Chondrocyte (in vitro differentiated cells): ENCODE measurements around the gene NSUN2. TPM values are rescaled to one million over a fixed set of nuclear protein-coding genes. Genes with fewer than 3 reads are reported as not detected.

Experiments
- DNase-seq: peaks from one replicate; pipeline ENCODE4 v3.0.0; 2021; ENCODE audit warnings: mixed read lengths, low spot score
- H3K27ac Mint-ChIP-seq: one replicate; pipeline ENCODE4 v1.8.0; 2021; ENCODE audit warnings: mild to moderate bottlenecking, moderate library complexity, mixed read lengths; ENCODE audit not compliant: unreplicated experiment
- H3K27me3 Mint-ChIP-seq: 2 replicates; pipeline ENCODE4 v1.8.0; 2021; ENCODE audit warnings: low read depth, mixed read lengths
- H3K36me3 Mint-ChIP-seq: 2 replicates; pipeline ENCODE4 v1.8.0; 2021; ENCODE audit warnings: low read depth, mixed read lengths
- H3K4me1 Mint-ChIP-seq: 2 replicates; pipeline ENCODE4 v1.8.0; 2021; ENCODE audit warnings: low read depth, mild to moderate bottlenecking, mixed read lengths
- H3K4me3 Mint-ChIP-seq: one replicate; pipeline ENCODE4 v1.8.0; 2021; ENCODE audit warnings: mild to moderate bottlenecking, moderate library complexity, mixed read lengths; ENCODE audit not compliant: unreplicated experiment
- H3K9me3 Mint-ChIP-seq: 2 replicates; pipeline ENCODE4 v1.8.0; 2021; ENCODE audit warnings: low read depth, mixed read lengths
- CTCF ChIP-seq: fragments of 200-600 bp; sonication (generic); IDR thresholded peaks from 2 replicates; pipeline ENCODE4 v1.5.0; 2021; ENCODE audit warnings: antibody characterized with exemption, mild to moderate bottlenecking, moderate library complexity
- total RNA-seq: library from RNA; stranded (reverse); gene quantifications from 3 replicates; pipeline ENCODE4 v1.2.1, GENCODE V29; 2021

NSUN2 gene
- total RNA-seq, 1 donor from 2014 or later, result 48.7 TPM

GRCh38 chr5:6557807-6558575 is 74.9 kb downstream of the NSUN2 start:
- no peak for TF ChIP-seq CTCF
- peaks cover 20% of the 10 kb centered on the region for H3K4me1 Mint-ChIP-seq
- H3K36me3 Mint-ChIP-seq, result no peaks in the 10 kb centered on the region
- no peak overlapping the region for H3K4me3 Mint-ChIP-seq
- no peak overlapping the region for H3K27ac Mint-ChIP-seq
- peaks cover 4% of the 10 kb centered on the region for H3K9me3 Mint-ChIP-seq
- H3K27me3 Mint-ChIP-seq, result peaks cover 4% of the 10 kb centered on the region
- no peak for DNase-seq

GRCh38 chr5:6556802-6557102 is 76.1 kb downstream of the NSUN2 start:
- peaks cover 4% of the 10 kb centered on the region for H3K9me3 Mint-ChIP-seq

GRCh38 chr5:6556089-6556801 is 76.6 kb downstream of the NSUN2 start:
- Mint-ChIP-seq H3K27ac (no peak overlapping the region), H3K9me3 (peaks cover 4% of the 10 kb centered on the region), H3K36me3 (no peaks in the 10 kb centered on the region), H3K27me3 (no peaks in the 10 kb centered on the region), H3K4me1 (peaks cover 20% of the 10 kb centered on the region), H3K4me3 (no peak overlapping the region)
- TF ChIP-seq CTCF, result no peak
- DNase-seq, result no peak

More at GRCh38 chr5:6556802-6557102, 76.1 kb downstream of the NSUN2 start:
- no peak for DNase-seq
- no peak overlapping the region for H3K27ac Mint-ChIP-seq
- TF ChIP-seq CTCF, result no peak
- H3K27me3 Mint-ChIP-seq, result peaks cover 3% of the 10 kb centered on the region
- peaks cover 20% of the 10 kb centered on the region for H3K4me1 Mint-ChIP-seq
- H3K4me3 Mint-ChIP-seq, result no peak overlapping the region
- no peaks in the 10 kb centered on the region for H3K36me3 Mint-ChIP-seq

DNA sequence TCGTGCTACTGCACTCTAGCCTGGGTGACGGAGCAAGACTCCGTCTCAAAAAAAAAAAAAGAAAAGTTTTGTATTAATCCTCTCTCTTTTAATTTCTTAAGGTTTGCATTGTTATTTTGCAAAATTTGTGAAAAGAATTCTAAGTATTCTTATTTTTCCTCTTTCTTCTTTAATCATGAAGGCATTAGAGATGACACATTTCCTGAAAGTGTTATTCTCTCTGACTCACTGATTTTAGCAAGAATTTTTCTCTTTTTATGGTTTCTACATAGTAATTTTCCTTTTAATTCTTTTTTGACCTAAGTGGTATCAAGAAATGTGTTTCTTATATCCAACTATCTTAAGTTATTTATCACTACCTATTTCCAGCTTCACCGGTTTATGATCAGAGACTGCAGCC is 78.0 kb downstream of the NSUN2 start:
- TF ChIP-seq CTCF, result no peak
- no peak for DNase-seq
- H3K36me3 Mint-ChIP-seq, result no peaks in the 10 kb centered on the region
- H3K27ac Mint-ChIP-seq, result no peak overlapping the region
- no peaks in the 10 kb centered on the region for H3K27me3 Mint-ChIP-seq
- no peak overlapping the region for H3K4me3 Mint-ChIP-seq
- H3K4me1 Mint-ChIP-seq, result peaks cover 20% of the 10 kb centered on the region
- H3K9me3 Mint-ChIP-seq, result no peaks in the 10 kb centered on the region

GRCh38 chr5:6553972-6554371 is 78.9 kb downstream of the NSUN2 start:
- Mint-ChIP-seq H3K27ac (no peak overlapping the region), H3K4me3 (no peak overlapping the region), H3K4me1 (peaks cover 20% of the 10 kb centered on the region), H3K9me3 (no peaks in the 10 kb centered on the region), H3K36me3 (no peaks in the 10 kb centered on the region), H3K27me3 (no peaks in the 10 kb centered on the region)
- TF ChIP-seq CTCF, result no peak
- DNase-seq, result no peak
